Adipocyte (in vitro differentiated cells): ENCODE measurements around the gene CACNA1A.
"Not testable (repeated sequence)": the region's sequence is repeated elsewhere in the genome, so short reads cannot be mapped to it uniquely, and the experiment has no call there.

Experiments
- DNase-seq: peaks from one replicate; pipeline ENCODE4 v3.0.0-alpha.2; 2015; ENCODE audit warnings: low read depth
- H3K27me3 ChIP-seq: replicated peaks from 2 replicates; pipeline ENCODE4 v1.7.0; 2013; ENCODE audit warnings: mild to moderate bottlenecking, low read length, moderate library complexity; ENCODE audit not compliant: control insufficient read depth, insufficient read depth
- H3K36me3 ChIP-seq: 2 replicates; pipeline ENCODE4 v1.7.0; 2013; ENCODE audit warnings: low read length, mild to moderate bottlenecking, moderate library complexity; ENCODE audit not compliant: control insufficient read depth, insufficient read depth, severe bottlenecking
- H3K4me1 ChIP-seq: 2 replicates; pipeline ENCODE4 v1.7.0; 2013; ENCODE audit warnings: mild to moderate bottlenecking, low read length, moderate library complexity; ENCODE audit not compliant: control insufficient read depth, insufficient read depth
- H3K4me3 ChIP-seq: 2 replicates; pipeline ENCODE4 v1.7.0; 2013; ENCODE audit warnings: mild to moderate bottlenecking, low read length, moderate library complexity
- H3K9ac ChIP-seq: 2 replicates; pipeline ENCODE4 v1.7.0; 2013; ENCODE audit warnings: mild to moderate bottlenecking, low read length, moderate library complexity
- H3K9me3 ChIP-seq: 2 replicates; pipeline ENCODE4 v1.7.0; 2013; ENCODE audit warnings: mild to moderate bottlenecking, low read length, moderate library complexity; ENCODE audit not compliant: control insufficient read depth

Gene CACNA1A

GRCh38 chr19:13361726-13362125 lies 144.6 kb downstream of the CACNA1A start:
- not testable (repeated sequence) for H3K9ac ChIP-seq, H3K9me3 ChIP-seq, H3K4me1 ChIP-seq, H3K27me3 ChIP-seq, H3K4me3 ChIP-seq, H3K36me3 ChIP-seq, DNase-seq

GRCh38 chr19:13356686-13357280 lies 149.5 kb downstream of the CACNA1A start:
- Histone ChIP-seq H3K9me3 (peaks cover 9% of the 10 kb centered on the region), H3K4me3 (no peak overlapping the region), H3K9ac (no peak overlapping the region), H3K4me1 (no peaks in the 10 kb centered on the region), H3K36me3 (peaks cover 7% of the 10 kb centered on the region), H3K27me3 (no peaks in the 10 kb centered on the region)
- DNase-seq, result no peak

GRCh38 chr19:13356185-13356584 lies 150.1 kb downstream of the CACNA1A start:
- Histone ChIP-seq H3K9ac (no peak overlapping the region), H3K4me1 (no peaks in the 10 kb centered on the region), H3K27me3 (no peaks in the 10 kb centered on the region), H3K9me3 (peaks cover 9% of the 10 kb centered on the region), H3K4me3 (no peak overlapping the region), H3K36me3 (peaks cover 7% of the 10 kb centered on the region)
- no peak for DNase-seq

GRCh38 chr19:13355356-13355755 lies 150.9 kb downstream of the CACNA1A start:
- peaks cover 8% of the 10 kb centered on the region for H3K9me3 ChIP-seq
- peaks cover 7% of the 10 kb centered on the region for H3K36me3 ChIP-seq
- DNase-seq, result no peak
- H3K4me1 ChIP-seq, result no peaks in the 10 kb centered on the region
- H3K9ac ChIP-seq, result no peak overlapping the region
- H3K4me3 ChIP-seq, result no peak overlapping the region
- no peaks in the 10 kb centered on the region for H3K27me3 ChIP-seq

- peaks cover 4% of the 10 kb centered on the region for H3K9me3 ChIP-seq
- H3K27me3 ChIP-seq, result no peaks in the 10 kb centered on the region
- no peak for DNase-seq
- H3K9ac ChIP-seq, result no peak overlapping the region
- H3K4me1 ChIP-seq, result no peaks in the 10 kb centered on the region
- no peak overlapping the region for H3K4me3 ChIP-seq
- no peaks in the 10 kb centered on the region for H3K36me3 ChIP-seq
Measured at GRCh38 chr19:13353625-13354024, 152.7 kb downstream of the CACNA1A start.

GRCh38 chr19:13350759-13351158 lies 155.5 kb downstream of the CACNA1A start:
- Histone ChIP-seq H3K36me3 (no peaks in the 10 kb centered on the region), H3K27me3 (no peaks in the 10 kb centered on the region), H3K9me3 (peaks cover 4% of the 10 kb centered on the region), H3K4me3 (no peak overlapping the region), H3K9ac (no peak overlapping the region), H3K4me1 (no peaks in the 10 kb centered on the region)
- no peak for DNase-seq

GRCh38 chr19:13350072-13350471 lies 156.2 kb downstream of the CACNA1A start:
- H3K4me1 ChIP-seq, result no peaks in the 10 kb centered on the region
- peaks cover 4% of the 10 kb centered on the region for H3K9me3 ChIP-seq
- H3K27me3 ChIP-seq, result no peaks in the 10 kb centered on the region
- no peaks in the 10 kb centered on the region for H3K36me3 ChIP-seq
- no peak overlapping the region for H3K4me3 ChIP-seq
- no peak overlapping the region for H3K9ac ChIP-seq
- no peak for DNase-seq

GRCh38 chr19:13347367-13347766 lies 158.9 kb downstream of the CACNA1A start:
- Histone ChIP-seq H3K27me3 (no peaks in the 10 kb centered on the region), H3K36me3 (no peaks in the 10 kb centered on the region), H3K4me3 (no peak overlapping the region), H3K9ac (no peak overlapping the region), H3K9me3 (peaks cover 4% of the 10 kb centered on the region), H3K4me1 (no peaks in the 10 kb centered on the region)
- no peak for DNase-seq

GRCh38 chr19:13343514-13343913 lies 162.8 kb downstream of the CACNA1A start:
- Histone ChIP-seq H3K4me1 (no peaks in the 10 kb centered on the region), H3K9ac (no peak overlapping the region)
- no peak for DNase-seq

GRCh38 chr19:13342672-13343071 lies 163.6 kb downstream of the CACNA1A start:
- Histone ChIP-seq H3K4me1 (no peaks in the 10 kb centered on the region), H3K9me3 (no peaks in the 10 kb centered on the region), H3K36me3 (no peaks in the 10 kb centered on the region), H3K4me3 (no peak overlapping the region), H3K9ac (no peak overlapping the region), H3K27me3 (no peaks in the 10 kb centered on the region)
- no peak for DNase-seq

More at GRCh38 chr19:13343514-13343913, 162.8 kb downstream of the CACNA1A start:
- H3K36me3 ChIP-seq, result no peaks in the 10 kb centered on the region
- H3K27me3 ChIP-seq, result no peaks in the 10 kb centered on the region
- no peaks in the 10 kb centered on the region for H3K9me3 ChIP-seq
- H3K4me3 ChIP-seq, result no peak overlapping the region

- H3K9ac ChIP-seq, result no peak overlapping the region
- H3K4me3 ChIP-seq, result no peak overlapping the region
- no peaks in the 10 kb centered on the region for H3K4me1 ChIP-seq
- DNase-seq, result no peak
- no peaks in the 10 kb centered on the region for H3K36me3 ChIP-seq
- no peaks in the 10 kb centered on the region for H3K27me3 ChIP-seq
- peaks cover 14% of the 10 kb centered on the region for H3K9me3 ChIP-seq
Measured at GRCh38 chr19:13339869-13340268, 166.4 kb downstream of the CACNA1A start.

- Histone ChIP-seq H3K9me3 (peaks cover 14% of the 10 kb centered on the region), H3K4me3 (no peak overlapping the region), H3K4me1 (no peaks in the 10 kb centered on the region), H3K9ac (no peak overlapping the region), H3K27me3 (no peaks in the 10 kb centered on the region), H3K36me3 (peaks cover 3% of the 10 kb centered on the region)
- no peak for DNase-seq
Measured at GRCh38 chr19:13337181-13337580, 169.1 kb downstream of the CACNA1A start.
